C4-2B (cell line): ENCODE measurements around the gene HDAC4.

ENCODE experiments used
- CTCF ChIP-seq: fragments of 450-650 bp; conservative IDR thresholded peaks from 2 replicates; pipeline ENCODE4 v1.5.1; 2017; ENCODE audit warnings: mild to moderate bottlenecking
- ZFX ChIP-seq: fragments of 450-650 bp; IDR thresholded peaks from 2 replicates; pipeline ENCODE4 v1.6.1; 2017

GRCh38 chr2:239369631-239370161 is 31.1 kb downstream of the HDAC4 start:
- TF ChIP-seq CTCF (no peak), ZFX (no peak)
